Tibial artery (tissue), 4 donors: Measurements from ENCODE around the gene ELP5.
A peak's percentile ranks its signal among the peaks of the same experiment; 100 is the strongest.

Experiments used
- DNase-seq, 2 donors: peaks; one replicate each; pipeline ENCODE4 v3.0.0-alpha.2; 2019
- H3K27ac ChIP-seq, 2 donors: fragments of 200-600 bp; sonication (generic) in 1 of 2; 1 replicate in 1 of 2; 2 replicates in 1 of 2; pipeline ENCODE4 v1.5.1; 2018 to 2019; ENCODE audit warnings: mild to moderate bottlenecking in 1 of 2
- H3K27me3 ChIP-seq, 2 donors: fragments of 200-600 bp; sonication (generic) in 1 of 2; one replicate each; pipeline versions ENCODE4 v1.5.1 to v1.6.0; 2016 to 2019
- H3K36me3 ChIP-seq, 3 donors: fragments of 200-600 bp; sonication (generic) in 2 of 3; one replicate each; pipeline ENCODE4 v1.5.1; 2016 to 2019; ENCODE audit warnings: mild to moderate bottlenecking in 2 of 3
- H3K4me1 ChIP-seq, 4 donors: fragments of 200-600 bp; sonication (generic) in 2 of 4; 1 replicate in 3 of 4; 2 replicates in 1 of 4; pipeline ENCODE4 v1.5.1; 2016 to 2019
- H3K4me3 ChIP-seq, 2 donors: fragments of 200-600 bp; sonication (generic) in 1 of 2; 1 replicate in 1 of 2; 2 replicates in 1 of 2; pipeline ENCODE4 v1.5.1; 2018 to 2019; ENCODE audit warnings: mild to moderate bottlenecking in 2 of 2
- H3K9me3 ChIP-seq, 3 donors: fragments of 200-600 bp; sonication (generic) in 1 of 3; one replicate each; pipeline ENCODE4 v1.5.1; 2016 to 2019
- CTCF ChIP-seq, 2 experiments: fragments of 200-600 bp in 1 of 2; fragments of 450-650 bp in 1 of 2; IDR thresholded peaks; one replicate each; pipeline ENCODE4 v1.5.1; 2017 to 2019; ENCODE audit warnings: antibody characterized with exemption in 2 of 2, mild to moderate bottlenecking in 1 of 2, moderate library complexity in 1 of 2
- intact Hi-C: fragments of 100-400 bp; cut with DNase I; formaldehyde crosslinking; loops from one replicate; pipeline ENCODE4 v1.15.0; 2023; ENCODE audit warnings: low total_unique reads

Gene ELP5

GRCh38 chr17:7259555-7259889 is 7.5 kb downstream of the ELP5 start:
- intact Hi-C loops: loop anchor here (10.0 kb wide), 2 partner anchors 85 to 305 kb away; partner anchors contain the start of gene SENP3
- no peak for TF ChIP-seq CTCF (IDR thresholded peaks at IDR 0.05)
- DNase-seq: no peak
- H3K27ac ChIP-seq: no peak overlapping the region
- no peaks in the 10 kb centered on the region for H3K9me3 ChIP-seq
- peaks cover 6 to 44% of the 10 kb centered on the region in 2 donors for H3K27me3 ChIP-seq
- H3K4me3 ChIP-seq: no peak overlapping the region
- H3K36me3 ChIP-seq: peaks cover 30 to 58% (median 51%) of the 10 kb centered on the region in 3 donors
- H3K4me1 ChIP-seq: peaks cover 0 to 38% (median 21%) of the 10 kb centered on the region in 4 donors

DNA sequence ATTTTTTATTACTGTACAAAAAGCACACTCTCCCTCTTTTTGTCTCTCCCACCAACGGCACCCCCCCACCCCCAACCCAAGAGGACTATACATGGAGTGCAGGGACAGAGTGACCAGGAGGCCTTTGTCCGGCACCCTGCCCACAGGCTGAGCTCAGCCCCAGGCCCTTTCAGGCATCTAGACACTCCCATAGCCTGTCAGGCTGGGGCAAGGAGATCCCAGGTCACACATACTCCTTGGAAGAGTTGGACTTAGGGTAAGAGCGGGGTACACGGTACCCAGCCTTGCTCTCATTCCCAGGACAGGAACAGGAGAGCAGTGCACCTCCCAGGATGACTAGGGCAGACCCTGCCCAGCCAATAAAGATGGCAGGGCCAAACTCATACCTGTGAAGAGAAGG is 8.1 kb downstream of the ELP5 start:
- Histone ChIP-seq H3K27me3 (peaks cover 6 to 49% of the 10 kb centered on the region in 2 donors), H3K4me1 (peaks cover 0 to 38% (median 21%) of the 10 kb centered on the region in 4 donors), H3K9me3 (no peaks in the 10 kb centered on the region), H3K36me3 (peaks cover 26 to 52% (median 44%) of the 10 kb centered on the region in 3 donors), H3K27ac (no peak overlapping the region), H3K4me3 (no peak overlapping the region)
- TF ChIP-seq CTCF (IDR thresholded peaks at IDR 0.05): no peak
- no peak for DNase-seq
- intact Hi-C loops: loop anchor here (5.0 kb wide), 1 partner anchor 42 kb away; no protein-coding TSS in a partner anchor

DNA sequence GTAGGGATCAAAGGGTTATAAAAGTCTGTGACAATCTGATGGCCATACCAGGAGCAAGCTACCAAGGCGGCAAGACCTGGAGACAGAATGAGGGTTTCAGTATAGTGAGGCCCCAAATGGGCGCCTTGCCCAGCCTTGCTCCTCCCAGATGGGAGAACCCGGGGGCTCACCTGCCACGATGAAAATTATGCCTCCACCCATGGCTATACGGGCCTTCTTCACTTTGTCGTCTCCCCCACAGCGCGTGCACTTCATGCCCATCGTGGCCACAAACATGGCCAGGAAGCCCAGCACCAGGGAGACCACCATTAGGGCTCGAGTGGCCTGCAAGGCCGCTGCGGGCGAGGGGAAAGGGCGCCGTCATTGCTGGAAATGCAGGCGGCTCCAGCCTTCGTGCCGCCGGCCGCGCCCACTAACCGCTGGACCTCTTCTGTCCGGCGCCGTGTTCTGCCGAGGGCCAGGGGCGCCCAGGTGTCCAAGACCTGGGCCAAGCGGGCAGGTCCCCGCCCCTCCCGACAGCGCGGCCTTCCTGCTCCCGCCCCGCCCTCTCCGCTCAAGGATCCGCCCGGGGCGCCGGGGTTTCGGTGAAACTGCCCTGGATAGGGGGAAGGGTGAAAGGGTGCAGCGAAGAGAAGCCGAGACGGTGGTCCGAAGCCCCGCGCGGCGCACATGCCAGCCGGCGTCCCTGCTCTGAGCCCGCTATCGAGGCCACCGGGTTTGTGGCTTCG is 8.8 kb downstream of the ELP5 start:
- intact Hi-C loops: loop anchor here (5.0 kb wide), 1 partner anchor 41 kb away; no protein-coding TSS in a partner anchor
- DNase-seq: no peak
- H3K27me3 ChIP-seq: peaks cover 6 to 56% of the 10 kb centered on the region in 2 donors

GRCh38 chr17:7261379-7262191 is 9.6 kb downstream of the ELP5 start:
- intact Hi-C loops: loop anchor here (5.0 kb wide), 1 partner anchor 41 kb away; no protein-coding TSS in a partner anchor
- Histone ChIP-seq H3K4me1 (peaks cover 0 to 38% (median 21%) of the 10 kb centered on the region in 4 donors), H3K27ac (no peak overlapping the region), H3K27me3 (peaks cover 6 to 60% of the 10 kb centered on the region in 2 donors), H3K9me3 (no peaks in the 10 kb centered on the region), H3K4me3 (peak overlapping the region; percentile 32 to 52), H3K36me3 (peaks cover 16 to 37% (median 31%) of the 10 kb centered on the region in 3 donors)
- DNase-seq: no peak
- TF ChIP-seq CTCF (IDR thresholded peaks at IDR 0.05): no peak

More for the DNA sequence above, 8.8 kb downstream of the ELP5 start:
- no peak for TF ChIP-seq CTCF (IDR thresholded peaks at IDR 0.05)
- H3K27ac ChIP-seq: no peak overlapping the region
- no peaks in the 10 kb centered on the region for H3K9me3 ChIP-seq
- peak overlapping the region; percentile 32 to 52 for H3K4me3 ChIP-seq
- H3K36me3 ChIP-seq: peaks cover 19 to 45% (median 38%) of the 10 kb centered on the region in 3 donors
- H3K4me1 ChIP-seq: peaks cover 0 to 38% (median 21%) of the 10 kb centered on the region in 4 donors

GRCh38 chr17:7262192-7262934 is 10.3 kb downstream of the ELP5 start, which contains the start of gene CLDN7:
Gene CLDN7 (minus strand): TSS chr17:7262478. CDS start chr17:7262043, 435 bp downstream.
- H3K27me3 ChIP-seq: peaks cover 6 to 65% of the 10 kb centered on the region in 2 donors
- H3K4me1 ChIP-seq: peaks cover 0 to 38% (median 21%) of the 10 kb centered on the region in 4 donors
- no peaks in the 10 kb centered on the region for H3K9me3 ChIP-seq
- no peak for TF ChIP-seq CTCF (IDR thresholded peaks at IDR 0.05)
- H3K36me3 ChIP-seq: peaks cover 9 to 29% (median 23%) of the 10 kb centered on the region in 3 donors
- intact Hi-C loops: loop anchor here (5.0 kb wide), 1 partner anchor 40 kb away; no protein-coding TSS in a partner anchor
- no peak for DNase-seq
- no peak within 1 kb of the TSS for H3K27ac ChIP-seq
- peak within 1 kb of the TSS; percentile 32 to 52 for H3K4me3 ChIP-seq
